Left ventricle myocardium inferior (tissue), 1 donor: Measurements from ENCODE around the gene OR1F1. TPM values are rescaled to one million over a fixed set of nuclear protein-coding genes. Genes with fewer than 3 reads are reported as not detected.

Source experiments
- DNase-seq: peaks from one replicate; pipeline ENCODE4 v3.0.0-alpha.2; 2020
- H3K27ac ChIP-seq: fragments of 200-600 bp; replicated peaks from 2 replicates; pipeline ENCODE4 v1.8.0; 2021
- H3K27me3 ChIP-seq: fragments of 200-600 bp; 2 replicates; pipeline ENCODE4 v1.8.0; 2021; ENCODE audit warnings: low read depth
- H3K36me3 ChIP-seq: fragments of 200-600 bp; 2 replicates; pipeline ENCODE4 v1.8.0; 2021
- H3K4me1 ChIP-seq: fragments of 200-600 bp; 2 replicates; pipeline ENCODE4 v1.8.0; 2021
- H3K4me3 ChIP-seq: fragments of 200-600 bp; 2 replicates; pipeline ENCODE4 v1.8.0; 2021; ENCODE audit warnings: mild to moderate bottlenecking, moderate library complexity
- H3K9me3 ChIP-seq: fragments of 200-600 bp; replicated peaks from 2 replicates; pipeline ENCODE4 v1.8.0; 2021
- CTCF ChIP-seq: fragments of 200-600 bp; IDR thresholded peaks from 2 replicates; pipeline ENCODE4 v1.8.0; 2021; ENCODE audit warnings: antibody characterized with exemption, mild to moderate bottlenecking, borderline replicate concordance
- intact Hi-C: fragments of 100-400 bp; cut with micrococcal nuclease; formaldehyde crosslinking; loops from one replicate; pipeline ENCODE4 v1.11.0; 2022
- total RNA-seq: library from RNA; stranded (reverse); fragmentation: NEBNext Ultra II Directional; extraction: Animal tissue kit (Norgen Biotek cat#: 25700); gene quantifications from one replicate; pipeline ENCODE4 v1.2.1, GENCODE V29; 2021
- donor health status: DM: no; HTN: yes; CAD: no; lungs with severe emphysema.

The OR1F1 gene
- total RNA-seq, 1 donor from 2014 or later, result not detected

- DNase-seq, result no peak
- no peaks in the 10 kb centered on the region for H3K9me3 ChIP-seq
- no peak overlapping the region for H3K4me3 ChIP-seq
- peaks cover 36% of the 10 kb centered on the region for H3K4me1 ChIP-seq
- intact Hi-C loops, result no loop called here
- no peak for TF ChIP-seq CTCF
- H3K27me3 ChIP-seq, result no peaks in the 10 kb centered on the region
- no peak overlapping the region for H3K27ac ChIP-seq
- H3K36me3 ChIP-seq, result peaks cover 54% of the 10 kb centered on the region
Observed at GRCh38 chr16:3141781-3142311, 46.2 kb upstream of the OR1F1 start.

- no peaks in the 10 kb centered on the region for H3K27me3 ChIP-seq
- peaks cover 36% of the 10 kb centered on the region for H3K4me1 ChIP-seq
- intact Hi-C loops, result no loop called here
- peak overlapping the region; percentile 92 for H3K27ac ChIP-seq
- no peak for TF ChIP-seq CTCF
- H3K36me3 ChIP-seq, result peaks cover 51% of the 10 kb centered on the region
- no peak overlapping the region for H3K4me3 ChIP-seq
- DNase-seq, result no peak
- no peaks in the 10 kb centered on the region for H3K9me3 ChIP-seq
Observed at GRCh38 chr16:3142327-3142726, 45.7 kb upstream of the OR1F1 start.

GRCh38 chr16:3142770-3143169 is 45.2 kb upstream of the OR1F1 start:
- Histone ChIP-seq H3K4me1 (peaks cover 36% of the 10 kb centered on the region), H3K27ac (peak overlapping the region; percentile 92), H3K4me3 (peak overlapping the region; percentile 51), H3K36me3 (peaks cover 48% of the 10 kb centered on the region), H3K9me3 (no peaks in the 10 kb centered on the region), H3K27me3 (no peaks in the 10 kb centered on the region)
- intact Hi-C loops, result no loop called here
- no peak for DNase-seq
- no peak for TF ChIP-seq CTCF

GRCh38 chr16:3143189-3143588 is 44.8 kb upstream of the OR1F1 start:
- H3K27ac ChIP-seq, result peak overlapping the region; percentile 92
- H3K4me3 ChIP-seq, result peak overlapping the region; percentile 51
- no peak for DNase-seq
- peaks cover 47% of the 10 kb centered on the region for H3K36me3 ChIP-seq
- no peak for TF ChIP-seq CTCF
- no peaks in the 10 kb centered on the region for H3K9me3 ChIP-seq
- H3K27me3 ChIP-seq, result no peaks in the 10 kb centered on the region
- intact Hi-C loops, result no loop called here
- H3K4me1 ChIP-seq, result peaks cover 36% of the 10 kb centered on the region

- Histone ChIP-seq H3K27ac (peak overlapping the region; percentile 92), H3K4me3 (peak overlapping the region; percentile 51), H3K9me3 (no peaks in the 10 kb centered on the region), H3K4me1 (peaks cover 36% of the 10 kb centered on the region), H3K27me3 (no peaks in the 10 kb centered on the region), H3K36me3 (peaks cover 42% of the 10 kb centered on the region)
- no peak for TF ChIP-seq CTCF
- DNase-seq, result peak; percentile 68
- intact Hi-C loops, result no loop called here
Observed at GRCh38 chr16:3143598-3144320, 44.2 kb upstream of the OR1F1 start.
